ENCODE data around the gene L3HYPDH.

Gene L3HYPDH

GRCh38 chr14:59424341-59425071 lies 59.7 kb downstream of the L3HYPDH start:
- no peak for DNase-seq
